HG03575 (cell line): ENCODE measurements around the gene CERS6.

Source experiments
- ATAC-seq: cut with Tn5 transposase; IDR thresholded peaks from one replicate; pipeline ENCODE4 v1.9.1; 2021; ENCODE audit not compliant: unreplicated experiment, insufficient number of reproducible peaks, low FRiP score; ENCODE audit errors: extremely low read depth

Gene CERS6

DNA sequence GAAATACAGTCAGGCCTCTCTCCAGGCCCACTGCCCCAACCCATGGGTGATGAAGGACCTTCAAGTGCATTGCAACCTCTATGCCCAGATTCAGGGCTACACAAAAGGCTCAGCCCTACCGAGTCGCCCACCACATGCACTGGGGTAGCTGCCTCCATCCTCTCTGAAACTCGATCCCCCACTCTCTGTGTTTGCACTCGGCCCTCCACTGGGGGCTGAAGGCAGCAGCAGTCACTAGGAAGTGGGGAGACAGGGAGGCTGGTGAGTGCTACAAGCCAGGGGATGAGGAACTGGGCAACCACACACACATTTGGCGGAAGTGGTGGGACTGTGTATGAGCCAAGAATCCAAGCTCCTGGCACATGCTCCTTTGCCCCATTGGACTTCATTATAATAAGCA, 94.6 kb downstream of the CERS6 start:
- no peak for ATAC-seq

DNA sequence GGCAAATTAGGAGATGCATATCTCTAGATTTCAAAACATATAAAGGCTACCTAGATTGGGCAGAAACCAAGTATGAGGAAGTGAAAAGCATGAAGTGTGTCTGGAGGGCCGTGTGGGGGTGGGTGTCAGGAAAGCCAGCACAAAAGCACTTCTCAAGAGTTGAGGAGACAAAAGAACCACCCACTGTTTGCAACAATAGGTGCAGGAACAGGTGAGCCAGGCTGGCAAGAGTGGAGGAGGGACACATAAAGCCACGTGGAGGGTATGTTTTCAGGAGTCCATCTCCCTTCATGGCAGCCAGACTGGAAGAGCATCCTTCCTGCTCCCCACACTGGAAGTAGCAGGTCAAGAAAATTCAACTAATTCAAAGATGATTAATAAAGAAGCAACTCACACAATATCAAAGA, 96.4 kb downstream of the CERS6 start:
- peak; percentile 91 for ATAC-seq

DNA sequence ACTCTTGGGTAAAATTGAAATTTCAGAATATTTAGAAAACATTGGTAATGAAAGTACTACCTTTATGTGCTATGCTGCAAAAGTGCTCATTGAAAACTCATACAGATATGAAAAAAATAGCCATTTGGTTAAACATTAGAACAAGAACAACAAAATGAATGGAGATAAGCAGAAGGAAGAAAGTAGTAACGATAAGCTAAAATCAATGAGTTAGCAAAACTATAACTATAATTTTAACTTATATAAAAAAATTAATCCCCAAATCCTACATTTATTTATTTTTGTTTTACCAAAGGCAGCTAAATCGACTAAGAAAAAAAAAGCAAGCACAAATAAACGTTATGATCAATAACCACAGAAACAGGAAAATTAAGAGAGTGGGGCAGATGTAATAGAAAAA, 99.2 kb downstream of the CERS6 start:
- ATAC-seq, result no peak

DNA sequence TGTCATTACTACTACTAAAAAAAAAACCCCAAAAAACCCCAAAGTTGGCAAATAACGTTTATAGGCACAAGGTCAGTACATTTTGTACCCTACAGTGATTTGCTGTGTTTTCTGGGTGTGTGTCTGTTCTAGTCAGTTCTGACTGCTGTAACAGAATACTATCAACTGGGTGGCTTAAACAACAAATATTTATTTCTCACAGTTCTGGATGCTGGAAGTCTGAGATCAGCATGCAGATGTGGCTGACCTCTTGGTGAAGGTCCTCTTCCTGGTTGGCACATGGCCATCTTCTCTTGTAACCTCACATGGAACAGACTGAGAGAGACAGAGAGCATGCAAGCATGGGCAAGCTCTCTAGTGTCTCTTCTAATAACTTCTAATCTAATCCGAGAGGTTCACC, 103.1 kb downstream of the CERS6 start:
- no peak for ATAC-seq

DNA sequence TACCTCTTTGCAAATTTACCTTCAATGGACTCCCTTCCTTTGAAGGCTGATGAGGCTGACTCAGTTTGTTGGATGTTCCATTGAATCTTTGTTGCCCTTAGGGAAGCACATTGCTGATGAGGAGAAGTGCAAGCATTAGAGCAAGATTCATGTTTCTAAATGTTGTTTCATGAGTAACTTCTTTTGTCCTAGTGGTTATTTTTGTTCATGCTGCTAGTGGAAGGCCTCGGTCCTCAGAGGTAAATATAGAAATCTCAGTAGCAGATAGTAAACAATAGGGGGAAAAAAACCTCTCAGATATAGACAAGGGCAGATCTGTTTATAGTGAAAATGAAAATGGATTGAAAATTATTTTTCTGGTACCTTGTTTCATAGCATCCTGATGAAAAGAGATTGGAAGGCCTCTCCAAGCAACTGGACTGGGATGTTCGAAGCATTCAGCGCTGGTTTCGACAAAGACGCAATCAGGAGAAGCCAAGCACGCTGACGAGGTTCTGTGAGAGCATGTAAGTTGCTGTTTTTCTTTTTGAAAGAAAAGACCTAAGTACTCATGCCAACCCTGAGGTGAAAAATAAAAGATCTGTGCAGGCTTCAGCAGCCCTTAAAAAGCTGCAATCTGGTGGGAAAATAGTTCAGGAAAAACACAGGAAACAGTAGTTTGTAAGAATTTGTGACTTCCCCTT, 104.9 kb downstream of the CERS6 start:
- no peak for ATAC-seq

DNA sequence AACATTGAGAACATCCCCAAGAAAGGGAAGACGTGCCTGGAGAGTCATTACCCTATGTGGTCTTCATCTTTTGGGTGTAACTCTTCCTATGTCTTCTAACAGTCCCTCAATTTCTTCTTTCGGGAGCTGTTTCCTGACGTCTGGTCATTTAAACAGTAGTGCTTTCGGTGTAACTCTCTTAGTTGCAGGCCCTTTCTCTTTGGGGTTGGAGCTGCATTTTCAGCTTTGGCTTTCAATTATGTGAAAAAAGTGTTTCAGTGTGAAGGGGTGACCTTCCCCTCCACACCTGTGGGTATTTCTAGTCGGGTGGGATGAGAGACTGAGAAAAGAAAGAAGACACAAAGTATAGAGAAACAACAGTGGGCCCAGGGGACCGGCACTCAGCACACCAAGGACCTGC, 105.9 kb downstream of the CERS6 start:
- ATAC-seq, result no peak

DNA sequence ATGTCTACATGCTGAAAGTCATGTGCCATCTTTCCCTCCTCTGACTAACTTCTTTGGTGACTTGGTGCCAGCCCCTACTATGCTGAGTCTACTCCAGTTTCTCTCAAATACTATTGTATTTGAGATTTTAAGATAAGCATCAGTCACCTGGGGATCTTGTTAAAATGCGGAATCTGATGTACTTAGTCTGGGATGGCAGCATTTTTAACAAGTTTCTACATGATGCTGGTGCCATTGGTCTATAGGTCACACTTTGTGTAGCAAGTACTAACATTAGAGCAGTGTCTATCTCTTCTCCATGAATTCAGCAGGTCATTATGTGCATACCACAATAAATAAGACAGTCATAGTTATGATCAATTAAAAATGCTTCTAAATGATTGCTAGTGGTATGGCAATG, 106.9 kb downstream of the CERS6 start:
- no peak for ATAC-seq

DNA sequence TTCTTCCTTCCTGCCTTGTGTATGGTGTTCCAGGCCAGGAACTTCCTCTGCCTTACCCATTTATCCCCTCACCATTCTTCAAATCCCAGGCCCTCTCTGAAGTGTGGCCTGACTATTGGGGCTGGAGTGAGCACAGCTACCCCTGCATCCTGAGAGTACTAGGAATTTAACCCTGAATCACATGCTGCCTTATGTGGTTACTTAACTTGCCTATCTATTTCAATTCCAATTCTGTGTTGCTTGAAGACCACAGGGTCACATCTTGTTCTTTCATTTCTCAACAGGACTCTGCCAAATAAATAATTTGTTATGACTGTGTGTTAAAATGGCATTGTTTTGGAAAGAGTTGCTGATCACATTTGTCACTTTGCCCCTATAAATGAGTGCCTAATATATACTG, 108.6 kb downstream of the CERS6 start:
- ATAC-seq, result no peak

DNA sequence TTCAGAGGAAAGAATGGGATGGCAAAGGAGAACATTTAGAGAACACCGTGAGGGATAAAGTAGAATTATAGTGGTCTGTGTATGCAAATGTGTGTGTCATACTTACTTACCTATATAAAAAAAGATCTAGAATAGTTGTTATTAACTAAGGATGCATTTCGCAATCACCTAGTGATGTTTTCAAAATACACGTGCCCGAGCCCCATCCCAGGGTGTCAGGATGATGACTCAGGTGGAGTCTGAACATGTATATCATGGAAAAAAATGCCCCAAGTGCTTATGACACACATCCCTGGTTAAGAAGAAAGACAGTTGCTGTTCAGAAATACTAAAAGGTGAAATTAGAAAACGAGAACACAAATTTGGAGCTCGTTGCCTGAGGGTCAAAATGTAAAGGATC, 109.0 kb downstream of the CERS6 start:
- no peak for ATAC-seq

DNA sequence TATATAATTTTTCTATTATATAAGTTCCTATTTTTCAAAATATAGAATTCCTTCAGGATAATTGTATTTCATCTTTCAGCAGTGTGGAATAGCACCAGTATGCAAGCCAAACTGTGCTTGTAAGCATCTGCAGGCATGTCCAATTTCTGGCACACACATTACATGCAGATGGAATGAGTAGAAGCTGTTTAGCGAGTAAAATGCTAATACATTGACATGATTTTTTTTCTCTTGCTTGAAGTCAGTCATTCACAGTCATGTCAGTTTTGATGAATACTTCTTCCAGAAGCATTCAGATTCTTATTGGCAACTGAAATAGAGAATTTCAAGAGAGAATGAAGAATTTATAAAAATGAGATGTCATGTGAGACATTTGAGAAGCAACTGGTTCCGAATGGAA, 109.4 kb downstream of the CERS6 start:
- no peak for ATAC-seq

DNA sequence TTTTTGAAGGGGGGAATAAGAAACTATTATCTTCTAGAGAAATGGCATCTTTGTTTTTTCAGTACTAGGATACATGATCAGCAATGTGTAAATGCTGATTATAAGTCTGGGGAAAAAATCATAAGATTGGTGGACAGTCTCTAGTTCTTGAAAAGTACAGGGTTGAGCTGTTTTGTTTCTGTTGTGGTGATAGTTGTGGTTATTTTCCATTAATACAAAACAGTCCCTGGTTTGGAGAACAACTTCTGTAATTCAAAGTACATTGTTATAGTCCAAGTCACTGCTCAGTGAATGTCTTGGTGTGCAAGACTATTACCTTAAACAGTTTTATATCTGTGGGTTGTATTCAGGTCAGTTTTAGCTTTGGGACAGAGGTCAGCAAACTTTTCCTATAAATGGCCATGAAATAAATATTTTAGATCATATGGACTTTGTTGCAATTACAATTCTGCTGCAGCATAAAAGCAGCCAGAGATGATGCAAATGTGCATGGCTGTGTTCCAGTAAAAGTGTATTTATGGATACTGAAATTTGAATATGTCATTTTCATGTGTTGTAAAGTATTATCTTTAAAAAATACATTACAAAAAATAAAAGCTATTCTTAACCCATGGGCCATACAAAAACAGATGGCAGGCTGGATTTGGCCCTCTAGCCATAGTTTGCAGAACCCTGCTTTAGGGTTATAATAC, 111.0 kb downstream of the CERS6 start:
- ATAC-seq, result no peak

DNA sequence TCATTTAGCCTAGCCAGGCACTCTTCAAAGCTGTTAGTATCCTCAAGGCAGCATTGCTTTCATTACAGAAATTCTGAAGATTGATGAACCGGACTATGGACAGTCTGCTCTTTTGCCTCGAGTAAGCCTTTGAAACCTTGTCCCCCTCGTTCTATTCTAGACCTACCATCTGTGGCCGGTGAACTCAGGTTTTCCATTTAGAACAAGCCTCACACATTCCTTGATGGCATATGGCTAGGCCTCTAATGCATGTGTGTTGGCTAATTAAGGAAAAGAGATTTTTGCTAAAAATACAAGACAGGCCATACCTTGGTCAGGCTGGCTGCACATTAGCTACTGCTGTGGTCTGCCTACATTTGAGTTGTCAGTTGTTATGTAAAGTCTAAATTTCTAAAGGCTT, 111.8 kb downstream of the CERS6 start:
- no peak for ATAC-seq

DNA sequence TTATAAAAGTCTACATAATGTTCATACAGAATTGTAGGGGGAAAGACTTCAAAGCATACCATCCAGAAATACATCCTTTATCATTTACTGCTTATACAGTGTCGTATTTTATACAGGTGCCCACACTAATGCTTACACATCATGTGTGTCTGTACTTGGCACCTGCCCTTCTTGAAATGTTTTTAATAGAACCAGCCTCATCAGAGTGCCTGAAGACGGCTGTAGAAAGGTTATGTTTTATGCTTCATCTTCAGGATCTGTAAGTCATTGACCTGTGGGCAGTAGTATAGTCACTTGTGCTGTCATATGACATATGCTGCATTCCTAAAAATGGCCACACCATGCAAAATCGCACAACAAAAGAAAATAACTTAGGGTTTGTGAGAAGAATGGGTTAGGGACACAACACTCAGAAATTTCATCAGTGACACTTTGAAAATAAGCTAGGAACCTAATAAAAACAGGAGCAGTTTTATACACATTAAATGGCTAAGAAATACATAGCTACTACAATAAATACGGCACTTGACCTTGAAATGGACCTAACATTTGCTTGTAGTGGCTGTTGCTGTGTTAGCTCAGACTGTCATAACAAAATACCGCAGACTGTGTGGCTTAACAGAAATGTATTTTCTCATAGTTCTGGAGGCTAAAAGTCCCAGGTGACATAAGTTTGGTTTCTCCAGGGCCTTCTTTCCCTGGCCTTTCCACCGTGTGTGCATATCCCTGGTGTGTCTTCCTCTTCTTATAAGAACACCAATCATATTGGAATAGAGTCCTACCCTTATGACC, 112.6 kb downstream of the CERS6 start:
- ATAC-seq, result no peak

DNA sequence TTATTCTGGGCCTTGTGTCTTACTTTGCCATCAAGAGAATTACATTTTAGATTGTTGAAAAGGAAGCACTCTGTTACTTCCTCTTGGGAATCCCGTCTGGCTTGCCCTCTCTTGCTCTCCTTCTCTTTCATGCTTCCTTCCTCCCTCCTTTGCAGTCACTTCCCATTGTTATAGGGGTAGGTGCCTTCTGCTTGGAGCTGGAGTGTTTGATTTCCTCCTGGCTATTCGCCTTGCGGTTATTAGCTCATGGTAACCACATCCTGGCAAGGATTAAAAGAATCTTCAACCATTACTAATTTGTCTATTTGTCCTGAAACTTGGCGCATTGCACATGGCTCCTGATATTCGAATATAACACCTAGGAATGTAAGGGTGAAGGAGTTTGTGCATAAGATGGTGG, 115.0 kb downstream of the CERS6 start:
- ATAC-seq, result no peak

DNA sequence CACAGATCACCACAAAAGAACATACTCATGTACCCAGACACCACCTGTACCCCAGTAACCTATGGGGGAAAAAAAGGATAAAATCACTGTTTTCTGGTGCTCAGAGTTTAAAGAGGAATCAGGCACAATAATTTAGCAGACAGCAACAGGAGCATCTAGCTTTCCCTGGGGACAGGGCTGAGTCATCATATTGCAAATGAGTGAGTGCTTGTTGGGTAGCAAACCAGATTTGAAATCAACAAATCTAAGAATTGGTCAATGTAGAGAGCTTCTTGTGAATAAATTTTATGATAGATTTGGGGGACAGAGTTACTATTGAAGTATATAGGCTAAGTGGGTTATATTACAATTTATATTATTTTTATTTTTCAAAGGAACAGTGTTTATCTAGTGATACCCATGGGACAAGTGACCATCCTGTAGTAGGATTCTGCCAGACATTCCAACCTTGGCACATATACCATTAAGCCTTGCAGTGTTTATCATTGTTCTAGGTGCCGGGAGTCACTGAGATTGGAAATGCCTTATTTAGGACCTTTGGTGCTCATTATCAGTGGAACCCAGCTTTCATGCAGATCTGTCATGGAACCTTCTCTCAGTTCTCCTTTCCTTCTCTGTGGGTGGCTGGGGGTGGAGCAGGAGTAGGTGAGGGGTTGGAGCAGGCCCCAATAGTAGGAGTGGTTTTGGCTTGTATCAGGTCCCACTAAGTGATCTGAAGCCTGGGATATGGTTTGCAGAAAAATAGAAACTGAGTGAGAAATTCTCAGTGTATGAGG, 117.2 kb downstream of the CERS6 start:
- ATAC-seq, result no peak

DNA sequence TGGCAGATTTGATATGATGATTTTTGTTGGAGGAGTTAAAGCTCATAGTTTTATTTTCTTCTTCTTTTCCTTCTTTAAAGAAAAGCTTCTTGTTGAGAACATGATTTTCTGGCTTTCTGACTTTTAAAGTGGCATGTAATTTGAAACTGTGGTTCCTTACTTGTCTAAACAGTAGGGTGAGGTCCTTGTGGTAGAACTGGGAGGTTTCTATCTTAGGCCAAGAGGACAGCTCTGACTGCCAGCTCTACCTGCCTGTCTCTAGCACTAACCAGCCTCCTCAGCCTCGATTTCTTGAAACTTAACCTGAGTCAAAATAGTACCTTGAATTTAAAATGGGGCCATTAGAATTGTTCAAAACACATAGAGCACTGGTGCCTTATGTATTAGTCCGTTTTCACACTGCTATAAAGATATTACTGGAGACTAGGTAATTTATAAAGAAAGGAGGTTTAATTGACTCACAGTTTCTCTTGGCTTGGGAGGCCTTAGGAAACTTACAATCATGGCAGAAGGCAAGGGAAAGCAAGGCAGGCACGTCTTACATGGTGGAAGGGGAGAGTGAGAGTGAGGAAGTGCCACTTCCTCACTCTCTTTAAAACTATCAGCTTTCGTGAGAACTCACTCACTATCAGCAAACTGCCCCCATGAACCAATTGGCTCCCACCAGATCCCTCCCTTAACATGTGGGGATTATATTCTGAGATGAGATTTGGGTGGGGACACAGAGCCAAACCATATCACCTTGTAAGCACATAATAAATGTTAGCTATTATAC, 119.0 kb downstream of the CERS6 start:
- no peak for ATAC-seq

DNA sequence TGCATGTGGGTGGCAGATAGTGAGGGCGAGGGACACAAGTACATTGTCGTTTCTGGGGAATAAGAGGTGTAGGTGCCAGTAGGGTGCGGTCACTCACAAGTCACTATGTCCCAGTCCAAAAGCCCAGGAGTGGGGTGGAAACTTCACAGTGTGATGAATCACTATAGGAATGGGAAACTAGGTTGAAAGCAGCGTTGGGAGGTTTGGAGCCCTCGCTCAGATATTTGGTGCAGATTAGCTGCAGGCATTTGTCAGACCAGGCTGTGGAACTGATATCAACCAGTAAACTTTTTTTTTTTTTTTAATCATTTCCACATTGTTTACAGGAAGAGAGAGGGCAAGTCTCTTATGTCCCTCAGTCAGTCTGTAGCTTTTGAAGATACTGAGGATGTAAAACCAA, 121.8 kb downstream of the CERS6 start:
- ATAC-seq, result no peak

DNA sequence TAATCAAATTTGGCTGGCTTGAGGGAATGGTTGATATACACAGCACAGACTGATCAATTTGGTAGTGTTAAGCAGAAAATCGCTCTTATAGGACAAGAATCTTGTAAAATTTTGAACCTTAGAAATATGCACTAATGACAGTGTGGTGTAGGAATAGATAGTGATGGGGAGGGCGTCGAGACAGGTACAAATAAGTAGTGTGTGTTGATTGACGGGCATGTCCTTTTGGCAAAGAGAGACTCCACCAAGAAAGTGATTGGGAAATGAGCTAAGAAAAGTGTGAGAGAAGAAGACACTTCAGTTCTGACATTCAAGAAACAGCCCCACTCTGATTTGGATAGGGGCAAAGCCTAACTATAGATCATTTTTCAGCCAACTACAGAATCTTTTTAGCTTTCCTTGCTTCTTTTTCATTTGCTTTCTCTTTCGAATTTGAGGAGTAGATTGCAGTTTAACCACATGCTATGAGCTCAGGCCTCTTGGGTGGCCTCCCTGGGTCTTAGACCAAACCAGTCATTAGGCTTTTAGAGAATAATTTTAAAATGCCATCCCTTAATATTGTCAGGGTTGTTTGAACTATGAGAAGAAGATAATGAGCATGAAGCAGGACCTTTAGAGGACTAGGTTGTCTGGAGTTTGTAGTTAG, 127.1 kb downstream of the CERS6 start:
- ATAC-seq, result no peak
